GM19351 (cell line): ENCODE data around the gene BIRC2.
A peak's percentile ranks its signal among the peaks of the same experiment; 100 is the strongest.

ENCODE experiments used
- ATAC-seq: cut with Tn5 transposase; IDR thresholded peaks from one replicate; pipeline ENCODE4 v1.9.1; 2021; ENCODE audit warnings: mild to moderate bottlenecking, moderate library complexity; ENCODE audit not compliant: unreplicated experiment

BIRC2 gene

GRCh38 chr11:102399189-102399588, 52.2 kb downstream of the BIRC2 start:
- no peak for ATAC-seq

GRCh38 chr11:102400603-102401002, 53.6 kb downstream of the BIRC2 start:
- no peak for ATAC-seq

- ATAC-seq, result peak; percentile 51
Observed at GRCh38 chr11:102401905-102402304, 54.9 kb downstream of the BIRC2 start.

GRCh38 chr11:102402548-102402947, 55.5 kb downstream of the BIRC2 start:
- no peak for ATAC-seq

- ATAC-seq, result no peak
Observed at GRCh38 chr11:102405501-102405900, 58.5 kb downstream of the BIRC2 start.

GRCh38 chr11:102406099-102406498, 59.1 kb downstream of the BIRC2 start:
- ATAC-seq, result no peak

- ATAC-seq, result no peak
Observed at GRCh38 chr11:102407901-102408300, 60.9 kb downstream of the BIRC2 start.

GRCh38 chr11:102408339-102408738, 61.3 kb downstream of the BIRC2 start:
- ATAC-seq, result no peak

GRCh38 chr11:102410382-102410784, 63.4 kb downstream of the BIRC2 start:
- ATAC-seq, result no peak

- ATAC-seq, result no peak
Observed at GRCh38 chr11:102411142-102411541, 64.1 kb downstream of the BIRC2 start.

- no peak for ATAC-seq
Observed at GRCh38 chr11:102413497-102413896, 66.5 kb downstream of the BIRC2 start.

- no peak for ATAC-seq
Observed at GRCh38 chr11:102414559-102414958, 67.5 kb downstream of the BIRC2 start.

GRCh38 chr11:102415304-102415916, 68.4 kb downstream of the BIRC2 start:
- no peak for ATAC-seq

GRCh38 chr11:102416976-102417375, 70.0 kb downstream of the BIRC2 start:
- ATAC-seq, result no peak

GRCh38 chr11:102419181-102419580, 72.2 kb downstream of the BIRC2 start:
- no peak for ATAC-seq

GRCh38 chr11:102420547-102420946, 73.5 kb downstream of the BIRC2 start:
- peak; percentile 59 for ATAC-seq

- no peak for ATAC-seq
Observed at GRCh38 chr11:102421261-102421660, 74.2 kb downstream of the BIRC2 start.

GRCh38 chr11:102422817-102423712, 76.1 kb downstream of the BIRC2 start:
- no peak for ATAC-seq

- ATAC-seq, result no peak
Observed at GRCh38 chr11:102423936-102424335, 76.9 kb downstream of the BIRC2 start.

- ATAC-seq, result no peak
Observed at GRCh38 chr11:102426000-102426399, 79.0 kb downstream of the BIRC2 start.

GRCh38 chr11:102426570-102426969, 79.6 kb downstream of the BIRC2 start:
- no peak for ATAC-seq

GRCh38 chr11:102427068-102427467, 80.1 kb downstream of the BIRC2 start:
- ATAC-seq, result no peak
